Subcutaneous adipose tissue (tissue), 4 donors: ENCODE results near the gene SP7. TPM values are rescaled to one million over a fixed set of nuclear protein-coding genes. Genes with fewer than 3 reads are reported as not detected.

Experiments
- CTCF ChIP-seq: fragments of 450-650 bp; IDR thresholded peaks from one replicate; pipeline ENCODE4 v1.5.1; 2016; ENCODE audit warnings: low read depth, mild to moderate bottlenecking, control low read depth, antibody characterized with exemption, moderate library complexity
- total RNA-seq, 4 donors: library from RNA; depleted of rRNA; stranded (reverse); fragments of >200 nt; gene quantifications; one replicate each; pipeline ENCODE4 v1.1.0, GENCODE V29; 2016

SP7 gene
- not detected for total RNA-seq

- no peak for TF ChIP-seq CTCF
Measured at GRCh38 chr12:53336181-53336681, at the start of gene SP7. Gene SP7, minus strand, starts transcription at chr12:53336354. Its CDS starts 708 bp downstream, at chr12:53335646.

DNA sequence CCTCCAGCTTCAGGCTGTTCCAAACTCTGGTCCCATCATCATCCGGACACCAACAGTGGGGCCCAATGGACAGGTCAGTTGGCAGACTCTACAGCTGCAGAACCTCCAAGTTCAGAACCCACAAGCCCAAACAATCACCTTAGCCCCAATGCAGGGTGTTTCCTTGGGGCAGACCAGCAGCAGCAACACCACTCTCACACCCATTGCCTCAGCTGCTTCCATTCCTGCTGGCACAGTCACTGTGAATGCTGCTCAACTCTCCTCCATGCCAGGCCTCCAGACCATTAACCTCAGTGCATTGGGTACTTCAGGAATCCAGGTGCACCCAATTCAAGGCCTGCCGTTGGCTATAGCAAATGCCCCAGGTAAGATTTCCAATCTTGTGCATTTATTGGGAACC, 47.1 kb upstream of the SP7 start:
- no peak for TF ChIP-seq CTCF

- TF ChIP-seq CTCF, result no peak
Measured at GRCh38 chr12:53381731-53382630, 45.8 kb upstream of the SP7 start.

- no peak for TF ChIP-seq CTCF
Measured at GRCh38 chr12:53380794-53381730, 44.9 kb upstream of the SP7 start.

DNA sequence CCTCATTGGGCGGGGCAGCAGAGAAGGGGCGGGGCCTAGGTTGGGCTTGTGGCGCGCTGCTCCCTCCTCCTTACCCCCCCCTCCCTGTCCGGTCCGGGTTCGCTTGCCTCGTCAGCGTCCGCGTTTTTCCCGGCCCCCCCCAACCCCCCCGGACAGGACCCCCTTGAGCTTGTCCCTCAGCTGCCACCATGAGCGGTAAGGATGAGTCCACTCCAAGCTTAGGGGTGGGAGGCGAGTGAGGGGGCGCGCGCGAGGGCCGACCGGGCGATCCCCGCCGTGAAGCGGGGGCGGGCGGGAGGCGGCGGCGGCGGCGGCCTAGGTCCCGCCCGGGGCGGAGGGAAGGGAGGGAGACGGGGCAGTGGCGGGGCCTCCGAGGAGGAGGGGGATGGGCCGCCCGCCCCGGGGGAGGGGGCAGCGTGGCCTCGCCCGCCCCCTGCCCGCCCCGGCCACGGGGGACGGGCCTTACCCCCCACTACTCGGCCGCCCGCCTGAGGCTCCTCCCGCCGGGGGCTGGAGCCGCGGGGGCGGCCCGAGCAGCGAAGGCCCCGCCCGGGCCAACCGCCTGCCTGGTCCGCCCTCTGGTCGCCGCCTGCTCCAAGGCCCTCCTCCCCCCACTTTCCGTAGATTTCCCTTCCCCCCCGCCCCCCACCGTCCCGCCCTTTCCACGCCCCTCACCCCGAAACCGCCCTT, 44.1 kb upstream of the SP7 start, which contains the start of gene SP1:
Gene SP1, plus strand, starts transcription at position 73 of the 690 bp plus-strand sequence. Its CDS starts 116 bp downstream, at position 189.
- no peak for TF ChIP-seq CTCF

DNA sequence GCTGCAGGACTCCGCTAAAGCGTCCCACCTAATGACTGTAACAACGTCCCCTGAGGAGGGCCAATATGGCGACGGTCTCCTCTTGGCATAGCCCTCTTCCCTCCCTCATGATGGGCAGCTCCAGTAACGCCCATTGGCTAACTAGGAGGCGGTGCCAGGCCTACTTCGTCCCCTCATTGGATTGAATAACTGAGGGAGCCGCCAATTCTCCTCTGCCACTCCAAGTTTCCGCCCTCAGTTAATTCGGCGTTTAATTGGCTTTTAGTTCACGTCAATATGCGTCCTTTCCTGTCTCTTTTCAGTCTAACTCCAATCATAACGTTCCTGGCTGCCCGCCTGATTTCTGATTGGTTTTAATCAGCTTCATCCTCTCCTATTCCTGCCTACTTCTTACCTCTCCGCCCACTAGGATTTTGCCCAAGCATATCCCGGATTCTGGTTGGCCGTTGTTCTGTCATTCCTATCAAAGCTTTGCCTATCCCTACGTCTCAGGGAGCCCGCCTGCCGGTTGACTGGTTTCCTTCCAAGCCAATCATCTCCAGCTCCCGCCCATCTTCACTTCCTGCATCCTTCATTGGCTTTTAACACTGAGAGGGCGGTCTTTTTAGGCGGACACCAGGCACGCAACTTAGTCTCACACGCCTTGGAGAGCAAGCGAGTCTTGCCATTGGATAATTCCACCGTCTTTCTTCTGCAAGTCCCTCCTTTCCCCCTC, 43.4 kb upstream of the SP7 start:
- no peak for TF ChIP-seq CTCF
